WTC11 (cell line): ENCODE results near the gene CELSR2. TPM values are rescaled to one million over a fixed set of nuclear protein-coding genes. Genes with fewer than 3 reads are reported as not detected.

Source experiments
- ATAC-seq: fragments of 200-7000 bp; cut with Tn5 transposase; 2 replicates; pipeline ENCODE4 v1.10.0; 2021; ENCODE audit warnings: mild to moderate bottlenecking, moderate library complexity
- CTCF ChIA-PET: fragments of 300-600 bp; sonication (Branson Sonifier 250); formaldehyde crosslinking; loops from one replicate; lab custom pipeline; 2021; ENCODE audit warnings: antibody characterized with exemption; lab: Charles Lee
- POLR2A ChIA-PET: fragments of 350-600 bp; sonication (Branson Sonifier 250); formaldehyde crosslinking; loops from one replicate; lab custom pipeline; 2021; ENCODE audit warnings: antibody characterized with exemption; lab: Charles Lee
- DNase-seq: peaks from one replicate; pipeline ENCODE4 v3.0.0; 2021; ENCODE audit warnings: low spot score
- H3K27ac Mint-ChIP-seq: 2 replicates; pipeline ENCODE4 v1.8.0; 2021; ENCODE audit warnings: mixed read lengths
- H3K27me3 Mint-ChIP-seq: 2 replicates; pipeline ENCODE4 v1.8.0; 2021; ENCODE audit warnings: low read depth, mild to moderate bottlenecking, moderate library complexity, mixed read lengths
- H3K36me3 Mint-ChIP-seq: 2 replicates; pipeline ENCODE4 v1.8.0; 2021; ENCODE audit warnings: mixed read lengths
- H3K4me1 Mint-ChIP-seq: 2 replicates; pipeline ENCODE4 v1.8.0; 2022; ENCODE audit warnings: mixed read lengths
- H3K4me3 Mint-ChIP-seq: 2 replicates; pipeline ENCODE4 v1.8.0; 2021; ENCODE audit warnings: mild to moderate bottlenecking, moderate library complexity, mixed read lengths
- H3K9me3 Mint-ChIP-seq: 2 replicates; pipeline ENCODE4 v1.8.0; 2021; ENCODE audit warnings: mixed read lengths
- CBFB ChIP-seq: sonication (generic); formaldehyde crosslinking; IDR thresholded peaks from 2 replicates; pipeline ENCODE4 v1.8.1; 2022; ENCODE audit warnings: mild to moderate bottlenecking, low read depth, missing genetic modification reagents
- CREB1 ChIP-seq: sonication (generic); formaldehyde crosslinking; IDR thresholded peaks from 2 replicates; pipeline ENCODE4 v1.8.0; 2023; ENCODE audit warnings: mild to moderate bottlenecking, missing genetic modification reagents
- FOXP1 ChIP-seq: sonication (generic); formaldehyde crosslinking; IDR thresholded peaks from 2 replicates; pipeline ENCODE4 v1.8.0; 2022; ENCODE audit warnings: missing genetic modification reagents, mild to moderate bottlenecking, moderate library complexity, borderline replicate concordance
- GABPB1 ChIP-seq: sonication (generic); formaldehyde crosslinking; IDR thresholded peaks from 2 replicates; pipeline ENCODE4 v1.8.1; 2023; ENCODE audit warnings: mild to moderate bottlenecking, missing genetic modification reagents
- JUN ChIP-seq: sonication (generic); formaldehyde crosslinking; IDR thresholded peaks from 2 replicates; pipeline ENCODE4 v1.8.0; 2023; ENCODE audit warnings: mild to moderate bottlenecking, missing genetic modification reagents
- MXD4 ChIP-seq: fragments of 250-450 bp; sonication (Bioruptor Pico); IDR thresholded peaks from 2 replicates; pipeline ENCODE4 v1.8.0; 2021; ENCODE audit warnings: mild to moderate bottlenecking, moderate library complexity, borderline replicate concordance
- MYBL2 ChIP-seq: sonication (generic); formaldehyde crosslinking; IDR thresholded peaks from 2 replicates; pipeline ENCODE4 v1.8.1; 2023; ENCODE audit warnings: mild to moderate bottlenecking, moderate library complexity, missing genetic modification reagents
- NR1H2 ChIP-seq: sonication (generic); formaldehyde crosslinking; IDR thresholded peaks from 2 replicates; pipeline ENCODE4 v1.9.0; 2021; ENCODE audit warnings: mild to moderate bottlenecking, moderate library complexity, missing genetic modification reagents
- NR2C2 ChIP-seq: sonication (generic); formaldehyde crosslinking; IDR thresholded peaks from 2 replicates; pipeline ENCODE4 v1.8.0; 2022; ENCODE audit warnings: mild to moderate bottlenecking, missing genetic modification reagents
- OVOL2 ChIP-seq: fragments of 250-450 bp; sonication (Bioruptor Pico); IDR thresholded peaks from 2 replicates; pipeline ENCODE4 v1.9.0; 2021; ENCODE audit warnings: mild to moderate bottlenecking, borderline replicate concordance
- SMAD3 ChIP-seq: sonication (generic); formaldehyde crosslinking; IDR thresholded peaks from 2 replicates; pipeline ENCODE4 v1.8.0; 2022; ENCODE audit warnings: missing genetic modification reagents, mild to moderate bottlenecking, borderline replicate concordance
- ZNF121 ChIP-seq: sonication (generic); formaldehyde crosslinking; IDR thresholded peaks from 2 replicates; pipeline ENCODE4 v1.8.0; 2023; ENCODE audit warnings: missing genetic modification reagents
- ZNF423 ChIP-seq: fragments of 250-450 bp; sonication (Bioruptor Pico); IDR thresholded peaks from 2 replicates; pipeline ENCODE4 v2.1.2; 2022; ENCODE audit warnings: mild to moderate bottlenecking, moderate library complexity
- total RNA-seq: library from RNA; stranded (reverse); gene quantifications from 3 replicates; pipeline ENCODE4 v1.2.3, GENCODE V29; 2021
- TF ChIP-seq, protein P1 (sequence below): sonication (generic); formaldehyde crosslinking; IDR thresholded peaks from 2 replicates; pipeline ENCODE4 v1.8.0; 2022; ENCODE audit warnings: missing genetic modification reagents
- TF ChIP-seq, protein P2 (sequence below): sonication (generic); formaldehyde crosslinking; IDR thresholded peaks from 2 replicates; pipeline ENCODE4 v1.8.1; 2022; ENCODE audit warnings: missing genetic modification reagents, borderline replicate concordance
- TF ChIP-seq, protein P3 (sequence below): fragments of 250-450 bp; sonication (Bioruptor Pico); conservative IDR thresholded peaks from 2 replicates; pipeline ENCODE4 v1.9.0; 2021; ENCODE audit warnings: mild to moderate bottlenecking
- TF ChIP-seq, protein P4 (sequence below): fragments of 250-450 bp; sonication (Bioruptor Pico); IDR thresholded peaks from 2 replicates; pipeline ENCODE4 v1.9.0; 2021; ENCODE audit warnings: moderate library complexity, mild to moderate bottlenecking, inconsistent platforms, borderline replicate concordance
- TF ChIP-seq, protein P5 (sequence below): sonication (generic); formaldehyde crosslinking; conservative IDR thresholded peaks from 2 replicates; pipeline ENCODE4 v1.8.1; 2022; ENCODE audit warnings: mild to moderate bottlenecking, missing genetic modification reagents
- TF ChIP-seq, protein P6 (sequence below): sonication (generic); formaldehyde crosslinking; IDR thresholded peaks from 2 replicates; pipeline ENCODE4 v1.8.1; 2023; ENCODE audit warnings: mild to moderate bottlenecking, missing genetic modification reagents, moderate library complexity
- TF ChIP-seq, protein P7 (sequence below): sonication (generic); formaldehyde crosslinking; IDR thresholded peaks from 2 replicates; pipeline ENCODE4 v1.8.0; 2023; ENCODE audit warnings: missing genetic modification reagents

CELSR2 gene
- total RNA-seq, 1 experiment from 2014 or later: 31.3 TPM

DNA sequence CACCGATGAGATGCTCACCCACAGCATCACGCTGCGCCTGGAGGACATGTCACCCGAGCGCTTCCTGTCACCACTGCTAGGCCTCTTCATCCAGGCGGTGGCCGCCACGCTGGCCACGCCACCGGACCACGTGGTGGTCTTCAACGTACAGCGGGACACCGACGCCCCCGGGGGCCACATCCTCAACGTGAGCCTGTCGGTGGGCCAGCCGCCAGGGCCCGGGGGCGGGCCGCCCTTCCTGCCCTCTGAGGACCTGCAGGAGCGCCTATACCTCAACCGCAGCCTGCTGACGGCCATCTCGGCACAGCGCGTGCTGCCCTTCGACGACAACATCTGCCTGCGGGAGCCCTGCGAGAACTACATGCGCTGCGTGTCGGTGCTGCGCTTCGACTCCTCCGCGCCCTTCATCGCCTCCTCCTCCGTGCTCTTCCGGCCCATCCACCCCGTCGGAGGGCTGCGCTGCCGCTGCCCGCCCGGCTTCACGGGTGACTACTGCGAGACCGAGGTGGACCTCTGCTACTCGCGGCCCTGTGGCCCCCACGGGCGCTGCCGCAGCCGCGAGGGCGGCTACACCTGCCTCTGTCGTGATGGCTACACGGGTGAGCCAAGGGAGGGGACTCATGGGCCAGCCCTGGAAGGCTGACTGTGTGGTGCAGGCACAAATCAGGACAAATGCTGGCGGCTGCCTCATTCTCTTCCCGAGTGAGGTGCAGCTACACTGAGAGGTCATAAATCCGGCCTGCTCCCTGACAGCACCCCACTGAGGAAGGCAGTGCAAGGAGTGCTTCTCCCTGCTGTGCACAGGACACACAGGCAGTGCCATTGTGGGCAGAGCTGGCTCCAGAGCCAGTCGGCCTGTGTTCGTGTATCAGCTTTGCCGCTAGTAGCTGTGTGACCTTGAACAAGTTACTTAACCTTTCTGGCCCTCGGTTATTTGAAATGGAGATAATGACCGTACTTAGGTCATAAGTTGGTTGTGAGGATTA lies 9.4 kb downstream of the CELSR2 start:
- Mint-ChIP-seq H3K27ac (no peak overlapping the region; the same call in 1 of the 2 replicates), H3K36me3 (no peaks in the 10 kb centered on the region), H3K9me3 (no peaks in the 10 kb centered on the region), H3K4me3 (no peak overlapping the region), H3K27me3 (no peaks in the 10 kb centered on the region), H3K4me1 (peaks cover 43% of the 10 kb centered on the region)
- ATAC-seq: no peak
- TF ChIP-seq, protein P1, sequence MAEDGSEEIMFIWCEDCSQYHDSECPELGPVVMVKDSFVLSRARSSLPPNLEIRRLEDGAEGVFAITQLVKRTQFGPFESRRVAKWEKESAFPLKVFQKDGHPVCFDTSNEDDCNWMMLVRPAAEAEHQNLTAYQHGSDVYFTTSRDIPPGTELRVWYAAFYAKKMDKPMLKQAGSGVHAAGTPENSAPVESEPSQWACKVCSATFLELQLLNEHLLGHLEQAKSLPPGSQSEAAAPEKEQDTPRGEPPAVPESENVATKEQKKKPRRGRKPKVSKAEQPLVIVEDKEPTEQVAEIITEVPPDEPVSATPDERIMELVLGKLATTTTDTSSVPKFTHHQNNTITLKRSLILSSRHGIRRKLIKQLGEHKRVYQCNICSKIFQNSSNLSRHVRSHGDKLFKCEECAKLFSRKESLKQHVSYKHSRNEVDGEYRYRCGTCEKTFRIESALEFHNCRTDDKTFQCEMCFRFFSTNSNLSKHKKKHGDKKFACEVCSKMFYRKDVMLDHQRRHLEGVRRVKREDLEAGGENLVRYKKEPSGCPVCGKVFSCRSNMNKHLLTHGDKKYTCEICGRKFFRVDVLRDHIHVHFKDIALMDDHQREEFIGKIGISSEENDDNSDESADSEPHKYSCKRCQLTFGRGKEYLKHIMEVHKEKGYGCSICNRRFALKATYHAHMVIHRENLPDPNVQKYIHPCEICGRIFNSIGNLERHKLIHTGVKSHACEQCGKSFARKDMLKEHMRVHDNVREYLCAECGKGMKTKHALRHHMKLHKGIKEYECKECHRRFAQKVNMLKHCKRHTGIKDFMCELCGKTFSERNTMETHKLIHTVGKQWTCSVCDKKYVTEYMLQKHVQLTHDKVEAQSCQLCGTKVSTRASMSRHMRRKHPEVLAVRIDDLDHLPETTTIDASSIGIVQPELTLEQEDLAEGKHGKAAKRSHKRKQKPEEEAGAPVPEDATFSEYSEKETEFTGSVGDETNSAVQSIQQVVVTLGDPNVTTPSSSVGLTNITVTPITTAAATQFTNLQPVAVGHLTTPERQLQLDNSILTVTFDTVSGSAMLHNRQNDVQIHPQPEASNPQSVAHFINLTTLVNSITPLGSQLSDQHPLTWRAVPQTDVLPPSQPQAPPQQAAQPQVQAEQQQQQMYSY (CRISPR knock-in tag): no peak
- no peak for TF ChIP-seq SMAD3
- TF ChIP-seq CBFB (CRISPR knock-in tag): no peak
- TF ChIP-seq, protein P2, sequence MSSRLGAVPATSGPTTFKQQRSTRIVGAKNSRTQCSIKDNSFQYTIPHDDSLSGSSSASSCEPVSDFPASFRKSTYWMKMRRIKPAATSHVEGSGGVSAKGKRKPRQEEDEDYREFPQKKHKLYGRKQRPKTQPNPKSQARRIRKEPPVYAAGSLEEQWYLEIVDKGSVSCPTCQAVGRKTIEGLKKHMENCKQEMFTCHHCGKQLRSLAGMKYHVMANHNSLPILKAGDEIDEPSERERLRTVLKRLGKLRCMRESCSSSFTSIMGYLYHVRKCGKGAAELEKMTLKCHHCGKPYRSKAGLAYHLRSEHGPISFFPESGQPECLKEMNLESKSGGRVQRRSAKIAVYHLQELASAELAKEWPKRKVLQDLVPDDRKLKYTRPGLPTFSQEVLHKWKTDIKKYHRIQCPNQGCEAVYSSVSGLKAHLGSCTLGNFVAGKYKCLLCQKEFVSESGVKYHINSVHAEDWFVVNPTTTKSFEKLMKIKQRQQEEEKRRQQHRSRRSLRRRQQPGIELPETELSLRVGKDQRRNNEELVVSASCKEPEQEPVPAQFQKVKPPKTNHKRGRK (CRISPR knock-in tag): no peak
- TF ChIP-seq, protein P3, sequence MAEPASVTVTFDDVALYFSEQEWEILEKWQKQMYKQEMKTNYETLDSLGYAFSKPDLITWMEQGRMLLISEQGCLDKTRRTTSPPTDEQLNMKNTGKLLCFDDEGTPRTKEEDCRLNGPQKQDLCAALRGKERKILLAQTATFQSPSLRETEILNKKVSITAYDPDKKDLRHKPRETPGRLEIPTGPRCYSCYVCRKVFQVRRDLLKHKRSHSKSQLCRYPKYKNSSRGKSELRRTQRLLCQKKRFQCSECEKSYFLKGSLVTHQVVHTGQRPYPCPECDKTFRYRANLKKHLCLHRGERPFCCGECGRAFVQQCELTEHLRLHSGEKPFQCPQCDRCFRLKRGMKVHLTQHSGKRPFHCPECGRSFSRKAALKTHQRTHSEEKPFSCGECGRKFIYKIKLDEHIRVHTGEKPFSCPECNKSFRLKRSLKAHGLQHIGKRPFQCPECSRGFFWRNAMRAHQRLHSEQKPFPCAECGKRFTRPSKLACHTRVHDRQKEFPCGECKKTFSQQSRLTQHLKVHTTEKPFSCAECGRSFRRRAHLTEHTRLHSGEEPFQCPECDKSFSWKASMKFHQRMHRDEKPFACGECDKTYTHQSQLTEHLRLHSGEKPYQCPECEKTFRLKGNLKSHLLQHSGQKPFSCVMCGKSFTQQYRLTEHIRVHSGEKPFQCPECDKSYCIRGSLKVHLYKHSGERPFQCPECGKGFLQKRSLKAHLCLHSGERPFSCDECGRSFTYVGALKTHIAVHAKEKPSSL (CRISPR knock-in tag): no peak
- TF ChIP-seq CREB1: no peak
- TF ChIP-seq NR2C2: no peak
- TF ChIP-seq ZNF121: no peak
- TF ChIP-seq JUN: no peak
- TF ChIP-seq NR1H2 (CRISPR knock-in tag): no peak
- no peak for TF ChIP-seq GABPB1 (CRISPR knock-in tag)
- TF ChIP-seq, protein P4, sequence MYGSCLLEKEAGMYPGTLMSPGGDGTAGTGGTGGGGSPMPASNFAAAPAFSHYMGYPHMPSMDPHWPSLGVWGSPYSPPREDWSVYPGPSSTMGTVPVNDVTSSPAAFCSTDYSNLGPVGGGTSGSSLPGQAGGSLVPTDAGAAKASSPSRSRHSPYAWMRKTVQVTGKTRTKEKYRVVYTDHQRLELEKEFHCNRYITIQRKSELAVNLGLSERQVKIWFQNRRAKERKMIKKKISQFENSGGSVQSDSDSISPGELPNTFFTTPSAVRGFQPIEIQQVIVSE (CRISPR knock-in tag): no peak
- no peak for DNase-seq
- ChIA-PET POLR2A (interaction anchor here (0.9 kb wide), 1 partner anchor 19 kb away, joined by 3 read pairs; no protein-coding TSS in a partner anchor), CTCF (interaction anchor here (1.0 to 2.0 kb wide), 7 partner anchors 8 to 274 kb away, joined by 3 to 9 read pairs (median 4); partner anchors contain the start of gene SORT1)

DNA sequence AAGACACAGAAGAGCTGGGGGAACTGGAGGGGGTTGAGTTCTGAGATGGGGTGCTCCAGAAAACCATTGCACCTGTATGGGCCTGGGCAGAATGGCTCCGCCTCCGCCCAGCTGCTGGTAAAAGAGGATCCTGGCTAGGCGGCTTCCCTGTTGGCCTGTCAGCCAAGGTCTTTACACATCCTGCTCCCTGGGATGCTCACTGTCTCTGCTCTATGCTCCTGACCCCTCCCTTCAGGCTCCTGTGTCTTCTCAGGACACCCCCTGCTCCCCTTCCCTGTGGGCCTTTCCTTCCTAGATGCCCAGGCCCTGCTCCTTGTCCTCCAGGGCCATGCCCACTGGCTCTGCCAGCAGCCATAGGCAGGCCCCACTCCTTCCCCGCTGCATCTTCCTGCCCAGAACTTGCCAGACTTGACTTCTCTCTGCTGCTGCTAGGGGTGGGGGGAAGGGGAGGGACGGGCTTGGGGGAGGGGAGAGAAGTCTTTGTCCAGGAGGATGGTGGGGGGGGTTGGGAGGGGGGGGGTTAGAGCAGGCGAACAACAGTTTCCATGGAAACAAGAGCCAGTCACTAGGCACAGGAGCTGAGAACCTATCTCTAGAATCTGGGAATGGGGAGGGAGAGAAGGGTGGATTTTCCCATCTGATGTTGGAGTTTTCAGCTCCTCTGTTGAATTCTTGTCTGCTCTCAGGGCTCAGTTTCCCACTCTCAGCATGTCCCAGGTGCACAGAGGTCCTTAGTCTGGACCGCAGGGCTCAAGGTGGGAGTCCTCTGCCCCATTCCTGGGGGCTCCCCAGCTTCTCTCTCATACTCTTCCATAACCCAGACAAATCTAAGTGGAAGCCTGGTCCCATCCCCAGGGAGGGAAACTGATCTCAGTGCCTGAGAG lies 10.6 kb downstream of the CELSR2 start:
- DNase-seq: no peak
- Mint-ChIP-seq H3K36me3 (no peaks in the 10 kb centered on the region), H3K4me1 (peaks cover 33% of the 10 kb centered on the region), H3K4me3 (no peak overlapping the region), H3K27me3 (no peaks in the 10 kb centered on the region), H3K9me3 (no peaks in the 10 kb centered on the region), H3K27ac (peak overlapping the region; percentile 67; the same call in 1 of the 2 replicates)
- CTCF ChIA-PET: interaction anchor here (0.6 to 2.0 kb wide), 9 partner anchors 9 to 273 kb away, joined by 3 to 9 read pairs (median 4); partner anchors contain the start of gene SORT1
- POLR2A ChIA-PET: interaction anchor here (0.9 kb wide), 1 partner anchor 21 kb away, joined by 3 read pairs; no protein-coding TSS in a partner anchor
- 0 out of 2 replicates have a peak, but pooled peaks have one; percentile 3 for ATAC-seq
- TF ChIP-seq, protein P5, sequence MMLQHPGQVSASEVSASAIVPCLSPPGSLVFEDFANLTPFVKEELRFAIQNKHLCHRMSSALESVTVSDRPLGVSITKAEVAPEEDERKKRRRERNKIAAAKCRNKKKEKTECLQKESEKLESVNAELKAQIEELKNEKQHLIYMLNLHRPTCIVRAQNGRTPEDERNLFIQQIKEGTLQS (CRISPR knock-in tag): no peak
- no peak for TF ChIP-seq ZNF423
- TF ChIP-seq, protein P6, sequence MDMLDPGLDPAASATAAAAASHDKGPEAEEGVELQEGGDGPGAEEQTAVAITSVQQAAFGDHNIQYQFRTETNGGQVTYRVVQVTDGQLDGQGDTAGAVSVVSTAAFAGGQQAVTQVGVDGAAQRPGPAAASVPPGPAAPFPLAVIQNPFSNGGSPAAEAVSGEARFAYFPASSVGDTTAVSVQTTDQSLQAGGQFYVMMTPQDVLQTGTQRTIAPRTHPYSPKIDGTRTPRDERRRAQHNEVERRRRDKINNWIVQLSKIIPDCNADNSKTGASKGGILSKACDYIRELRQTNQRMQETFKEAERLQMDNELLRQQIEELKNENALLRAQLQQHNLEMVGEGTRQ (CRISPR knock-in tag): no peak
- TF ChIP-seq OVOL2 (CRISPR knock-in tag): no peak
- TF ChIP-seq, protein P7, sequence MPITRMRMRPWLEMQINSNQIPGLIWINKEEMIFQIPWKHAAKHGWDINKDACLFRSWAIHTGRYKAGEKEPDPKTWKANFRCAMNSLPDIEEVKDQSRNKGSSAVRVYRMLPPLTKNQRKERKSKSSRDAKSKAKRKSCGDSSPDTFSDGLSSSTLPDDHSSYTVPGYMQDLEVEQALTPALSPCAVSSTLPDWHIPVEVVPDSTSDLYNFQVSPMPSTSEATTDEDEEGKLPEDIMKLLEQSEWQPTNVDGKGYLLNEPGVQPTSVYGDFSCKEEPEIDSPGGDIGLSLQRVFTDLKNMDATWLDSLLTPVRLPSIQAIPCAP (CRISPR knock-in tag): no peak
- no peak for TF ChIP-seq FOXP1
- TF ChIP-seq MXD4 (CRISPR knock-in tag): no peak
- TF ChIP-seq MYBL2: no peak
